ENCODE data around the gene CCNF.

DNA sequence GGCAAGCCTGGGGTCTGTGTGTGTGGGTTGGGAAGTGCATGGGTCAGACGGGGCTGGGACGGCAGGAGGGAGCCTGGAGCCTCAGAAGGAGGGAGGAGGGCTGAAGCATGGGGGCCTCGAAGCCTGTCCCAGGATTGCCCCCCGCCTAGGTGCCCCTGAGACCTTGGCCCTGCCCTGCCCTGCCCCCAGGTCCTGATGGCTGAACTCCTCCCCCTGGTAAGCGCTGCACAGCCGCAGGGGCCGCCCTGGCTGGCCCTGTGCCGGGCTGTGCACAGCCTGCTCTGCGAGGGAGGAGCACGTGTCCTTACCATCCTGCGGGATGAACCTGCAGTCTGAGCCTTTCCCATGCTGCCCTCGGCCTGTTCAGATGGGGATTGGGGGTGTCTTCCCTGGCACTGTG, 35.1 kb downstream of the CCNF start:
- TF ChIP-seq, protein P1, sequence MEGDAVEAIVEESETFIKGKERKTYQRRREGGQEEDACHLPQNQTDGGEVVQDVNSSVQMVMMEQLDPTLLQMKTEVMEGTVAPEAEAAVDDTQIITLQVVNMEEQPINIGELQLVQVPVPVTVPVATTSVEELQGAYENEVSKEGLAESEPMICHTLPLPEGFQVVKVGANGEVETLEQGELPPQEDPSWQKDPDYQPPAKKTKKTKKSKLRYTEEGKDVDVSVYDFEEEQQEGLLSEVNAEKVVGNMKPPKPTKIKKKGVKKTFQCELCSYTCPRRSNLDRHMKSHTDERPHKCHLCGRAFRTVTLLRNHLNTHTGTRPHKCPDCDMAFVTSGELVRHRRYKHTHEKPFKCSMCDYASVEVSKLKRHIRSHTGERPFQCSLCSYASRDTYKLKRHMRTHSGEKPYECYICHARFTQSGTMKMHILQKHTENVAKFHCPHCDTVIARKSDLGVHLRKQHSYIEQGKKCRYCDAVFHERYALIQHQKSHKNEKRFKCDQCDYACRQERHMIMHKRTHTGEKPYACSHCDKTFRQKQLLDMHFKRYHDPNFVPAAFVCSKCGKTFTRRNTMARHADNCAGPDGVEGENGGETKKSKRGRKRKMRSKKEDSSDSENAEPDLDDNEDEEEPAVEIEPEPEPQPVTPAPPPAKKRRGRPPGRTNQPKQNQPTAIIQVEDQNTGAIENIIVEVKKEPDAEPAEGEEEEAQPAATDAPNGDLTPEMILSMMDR (IDR thresholded peaks at IDR 0.05; ENCODE audit: low read length) = no peak
- TF ChIP-seq EZH2 (IDR thresholded peaks at IDR 0.05; ENCODE audit: borderline replicate concordance, low read length) = no peak
